RWPE2 (cell line): ENCODE measurements around the gene MSI2.

ENCODE experiments used
- ATAC-seq: fragments of 200-7000 bp; cut with Tn5 transposase; 3 replicates; pipeline ENCODE4 v1.9.1; 2021; ENCODE audit warnings: low read depth
- DNase-seq: peaks from one replicate; pipeline ENCODE4 v3.0.0-alpha.2; 2020; ENCODE audit warnings: low spot score
- H3K27ac ChIP-seq: fragments of 450-650 bp; 2 replicates; pipeline ENCODE4 v1.5.1; 2017; ENCODE audit warnings: mild to moderate bottlenecking; ENCODE audit not compliant: poor library complexity, severe bottlenecking
- H3K27me3 ChIP-seq: fragments of 250-450 bp; sonication (Bioruptor Pico); 2 replicates; pipeline ENCODE4 v1.5.1; 2021; ENCODE audit warnings: mild to moderate bottlenecking, moderate library complexity; ENCODE audit not compliant: insufficient read depth, poor library complexity, severe bottlenecking
- H3K36me3 ChIP-seq: fragments of 250-450 bp; sonication (Bioruptor Pico); 2 replicates; pipeline ENCODE4 v1.5.1; 2020; ENCODE audit warnings: low read depth, mild to moderate bottlenecking, moderate library complexity
- H3K4me1 ChIP-seq: fragments of 250-450 bp; sonication (Bioruptor Pico); 2 replicates; pipeline ENCODE4 v1.5.1; 2021; ENCODE audit warnings: mild to moderate bottlenecking, moderate library complexity; ENCODE audit not compliant: insufficient read depth, poor library complexity, severe bottlenecking
- H3K4me3 ChIP-seq: fragments of 250-450 bp; sonication (Bioruptor Pico); 2 replicates; pipeline ENCODE4 v1.5.1; 2021; ENCODE audit warnings: mild to moderate bottlenecking, moderate library complexity; ENCODE audit not compliant: severe bottlenecking
- H3K9me3 ChIP-seq: fragments of 250-450 bp; sonication (Bioruptor Pico); 2 replicates; pipeline ENCODE4 v1.5.1; 2021; ENCODE audit warnings: mild to moderate bottlenecking, moderate library complexity; ENCODE audit not compliant: severe bottlenecking
- TF ChIP-seq, protein P1 (sequence below): fragments of 450-650 bp; IDR thresholded peaks from one replicate; pipeline ENCODE4 v1.5.1; 2017; ENCODE audit warnings: mild to moderate bottlenecking, moderate library complexity; ENCODE audit not compliant: poor library complexity, severe bottlenecking

Gene MSI2

DNA sequence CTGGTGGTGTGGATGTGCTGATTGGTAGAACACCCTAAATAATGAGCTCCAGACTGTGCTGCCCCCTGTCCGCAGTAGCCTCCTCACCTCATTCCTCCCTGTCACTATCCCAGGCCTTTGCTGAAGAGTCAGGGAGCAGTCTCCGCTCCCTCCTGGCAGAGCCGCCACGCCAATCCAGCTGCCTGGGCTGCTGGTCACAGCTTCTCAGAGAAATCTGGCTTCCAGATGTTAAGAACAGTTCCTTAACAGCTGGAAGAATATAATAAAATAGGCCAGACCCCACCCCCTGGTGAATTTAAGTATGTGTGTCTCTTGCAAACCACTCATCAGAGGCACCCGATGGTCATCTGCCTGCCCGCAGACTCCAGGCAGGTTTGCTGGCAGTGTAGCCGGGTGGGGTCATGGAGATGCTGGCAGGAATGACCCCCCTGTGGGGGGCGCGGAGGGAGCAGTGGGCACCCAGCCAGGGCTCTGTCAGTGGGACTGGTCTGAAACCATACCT, 327.8 kb downstream of the MSI2 start:
- TF ChIP-seq, protein P1, sequence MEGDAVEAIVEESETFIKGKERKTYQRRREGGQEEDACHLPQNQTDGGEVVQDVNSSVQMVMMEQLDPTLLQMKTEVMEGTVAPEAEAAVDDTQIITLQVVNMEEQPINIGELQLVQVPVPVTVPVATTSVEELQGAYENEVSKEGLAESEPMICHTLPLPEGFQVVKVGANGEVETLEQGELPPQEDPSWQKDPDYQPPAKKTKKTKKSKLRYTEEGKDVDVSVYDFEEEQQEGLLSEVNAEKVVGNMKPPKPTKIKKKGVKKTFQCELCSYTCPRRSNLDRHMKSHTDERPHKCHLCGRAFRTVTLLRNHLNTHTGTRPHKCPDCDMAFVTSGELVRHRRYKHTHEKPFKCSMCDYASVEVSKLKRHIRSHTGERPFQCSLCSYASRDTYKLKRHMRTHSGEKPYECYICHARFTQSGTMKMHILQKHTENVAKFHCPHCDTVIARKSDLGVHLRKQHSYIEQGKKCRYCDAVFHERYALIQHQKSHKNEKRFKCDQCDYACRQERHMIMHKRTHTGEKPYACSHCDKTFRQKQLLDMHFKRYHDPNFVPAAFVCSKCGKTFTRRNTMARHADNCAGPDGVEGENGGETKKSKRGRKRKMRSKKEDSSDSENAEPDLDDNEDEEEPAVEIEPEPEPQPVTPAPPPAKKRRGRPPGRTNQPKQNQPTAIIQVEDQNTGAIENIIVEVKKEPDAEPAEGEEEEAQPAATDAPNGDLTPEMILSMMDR, result no peak
- Histone ChIP-seq H3K9me3 (no peaks in the 10 kb centered on the region), H3K27me3 (no peaks in the 10 kb centered on the region), H3K4me1 (no peaks in the 10 kb centered on the region), H3K36me3 (no peaks in the 10 kb centered on the region), H3K4me3 (no peak overlapping the region), H3K27ac (no peak overlapping the region)
- DNase-seq (no peak), ATAC-seq (no peak)

DNA sequence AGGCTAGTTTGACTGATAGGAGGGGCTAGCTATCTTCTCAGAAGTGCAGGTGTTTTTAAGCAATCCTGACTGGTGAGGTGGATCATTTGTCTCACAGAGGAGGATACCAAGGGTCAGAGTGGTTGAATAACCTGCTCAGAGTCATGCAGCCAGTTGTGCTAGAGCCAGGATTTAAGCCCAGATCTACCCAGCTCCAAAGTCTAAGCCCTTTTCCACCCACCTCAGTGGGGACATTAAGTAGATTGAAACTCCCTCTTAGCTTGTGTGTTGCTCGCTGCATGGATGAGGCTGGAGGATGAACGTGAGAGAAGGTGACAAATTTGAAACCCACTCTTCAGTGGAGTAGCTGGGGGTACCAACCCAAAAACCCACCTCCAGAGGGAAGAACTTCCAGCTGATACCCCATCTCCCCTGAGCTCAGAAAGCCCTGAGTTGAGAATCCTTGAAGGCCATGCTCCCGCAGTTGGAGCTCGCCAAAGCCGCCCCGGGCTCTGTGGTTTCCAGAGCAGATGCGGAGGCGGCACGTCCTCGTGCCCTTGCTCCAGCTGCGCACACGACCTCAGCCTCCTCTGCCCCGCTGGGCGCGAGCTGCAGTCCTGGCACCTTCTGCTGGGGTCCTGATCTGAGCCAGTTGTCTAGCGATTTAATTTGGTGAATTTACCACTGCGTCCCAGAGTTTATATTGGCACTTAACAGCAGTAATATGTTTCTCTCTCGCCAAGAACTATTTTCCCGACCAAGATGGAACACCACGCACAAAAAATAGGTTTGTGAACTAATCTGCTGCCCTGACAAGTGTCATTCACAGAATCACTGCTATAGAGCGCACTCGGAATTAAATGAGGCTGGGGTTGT, 329.2 kb downstream of the MSI2 start:
- Histone ChIP-seq H3K27me3 (no peaks in the 10 kb centered on the region), H3K36me3 (no peaks in the 10 kb centered on the region), H3K27ac (no peak overlapping the region), H3K9me3 (no peaks in the 10 kb centered on the region), H3K4me1 (no peaks in the 10 kb centered on the region), H3K4me3 (no peak overlapping the region)
- TF ChIP-seq, protein P1, result no peak
- DNase-seq, result no peak
- ATAC-seq, result no peak

DNA sequence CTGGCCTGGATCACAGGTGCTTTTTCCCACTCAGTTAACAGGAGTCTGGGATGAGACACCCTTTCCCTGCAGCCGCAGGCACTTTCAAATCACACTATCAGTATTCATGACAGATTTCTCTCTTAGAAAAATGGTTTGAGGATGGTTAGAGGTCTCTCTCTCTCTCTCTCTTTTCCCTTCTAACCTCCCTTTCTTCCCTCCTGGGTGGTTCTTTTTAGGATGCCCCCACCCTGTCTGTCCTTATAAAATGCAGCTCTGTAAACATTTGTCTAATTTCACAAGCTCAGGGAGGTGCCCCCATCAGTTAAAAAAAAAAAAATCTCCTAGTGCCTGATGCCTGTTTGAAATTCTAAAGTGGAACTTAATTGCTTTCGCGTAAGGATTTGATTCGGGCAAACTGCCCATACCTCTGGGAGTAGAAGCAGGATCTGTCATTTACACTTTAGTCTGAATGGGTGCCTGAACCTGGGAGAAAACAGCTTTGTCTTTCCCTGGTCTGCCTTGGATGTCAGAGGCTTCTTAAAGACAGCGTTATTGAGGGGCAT, 329.9 kb downstream of the MSI2 start:
- Histone ChIP-seq H3K4me1 (no peaks in the 10 kb centered on the region), H3K9me3 (no peaks in the 10 kb centered on the region), H3K27me3 (no peaks in the 10 kb centered on the region), H3K36me3 (no peaks in the 10 kb centered on the region), H3K27ac (no peak overlapping the region), H3K4me3 (no peak overlapping the region)
- no peak for ATAC-seq
- TF ChIP-seq, protein P1, result no peak
- no peak for DNase-seq

DNA sequence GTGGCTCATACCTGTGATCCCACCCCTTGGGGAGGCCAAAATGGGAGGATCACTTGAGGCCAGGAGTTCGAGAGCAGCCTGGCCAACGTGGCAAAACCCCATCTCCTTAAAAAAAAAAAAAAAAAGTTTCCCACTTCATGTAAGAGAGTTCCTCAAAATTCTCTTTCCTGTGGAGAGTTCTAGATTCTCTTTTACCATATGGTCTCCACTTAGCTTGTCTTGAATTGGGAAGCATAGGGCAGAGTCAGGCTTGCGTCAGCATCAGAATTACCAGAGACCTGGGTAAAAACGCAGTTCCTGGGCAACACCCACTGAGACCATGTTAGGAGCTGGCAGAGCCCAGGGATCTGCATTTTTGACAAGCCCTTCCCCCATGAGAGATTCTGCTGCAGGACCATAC, 330.4 kb downstream of the MSI2 start:
- no peaks in the 10 kb centered on the region for H3K4me1 ChIP-seq
- DNase-seq, result no peak

More for the DNA sequence above, 330.4 kb downstream of the MSI2 start:
- Histone ChIP-seq H3K9me3 (no peaks in the 10 kb centered on the region), H3K27ac (no peak overlapping the region), H3K4me3 (no peak overlapping the region), H3K36me3 (no peaks in the 10 kb centered on the region), H3K27me3 (no peaks in the 10 kb centered on the region)
- TF ChIP-seq, protein P1, result no peak
- no peak for ATAC-seq
